Sigmoid colon (tissue), 4 donors: ENCODE data around the gene BRAP.
"Not testable (repeated sequence)": the region's sequence is repeated elsewhere in the genome, so short reads cannot be mapped to it uniquely, and the experiment has no call there.

Experiments
- CTCF ChIP-seq, 4 experiments: fragments of 450-650 bp in 3 of 4; fragments of 200-600 bp in 1 of 4; IDR thresholded peaks; one replicate each; pipeline ENCODE4 v1.5.1; 2016 to 2019; ENCODE audit warnings: antibody characterized with exemption in 4 of 4, mild to moderate bottlenecking in 3 of 4, moderate library complexity in 2 of 4
- EP300 ChIP-seq, 4 donors: sonication (generic); formaldehyde crosslinking; IDR thresholded peaks; one replicate each; pipeline ENCODE4 v1.6.1; 2017; ENCODE audit warnings: antibody characterized with exemption in 4 of 4
- POLR2AphosphoS5 ChIP-seq, 4 donors: sonication (generic); formaldehyde crosslinking; IDR thresholded peaks; one replicate each; pipeline ENCODE4 v1.6.1; 2017; ENCODE audit warnings: antibody characterized with exemption in 4 of 4

DNA sequence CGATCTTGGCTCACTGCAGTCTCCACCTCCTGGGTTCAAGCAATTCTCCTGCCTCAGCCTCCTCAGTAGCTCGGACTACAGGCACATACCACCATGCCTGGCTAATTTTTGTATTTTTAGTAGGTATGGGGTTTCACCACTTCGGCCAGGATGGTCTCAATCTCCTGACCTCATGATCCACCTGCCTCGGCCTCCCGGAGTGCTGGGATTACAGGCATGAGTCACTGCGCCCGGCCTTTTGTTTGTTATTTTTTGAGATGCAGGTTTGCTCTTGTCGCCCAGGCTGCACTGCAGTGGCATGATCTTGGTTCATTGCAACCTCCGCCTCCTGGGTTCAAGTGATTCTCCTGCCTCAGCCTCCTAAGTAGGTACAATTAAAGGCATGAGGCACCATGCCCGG is 33.6 kb upstream of the BRAP start:
- TF ChIP-seq POLR2AphosphoS5, CTCF, EP300 (IDR thresholded peaks at IDR 0.05): not testable (repeated sequence)
